Mucosa of stomach (tissue), 1 donor: ENCODE measurements around the gene ZBTB7C.

Source experiments
- H3K27me3 ChIP-seq: one replicate; pipeline ENCODE4 v1.7.0; 2013; ENCODE audit warnings: mild to moderate bottlenecking, low read length; ENCODE audit not compliant: control insufficient read depth, insufficient read depth
- H3K36me3 ChIP-seq: one replicate; pipeline ENCODE4 v1.7.0; 2013; ENCODE audit warnings: low read length; ENCODE audit not compliant: control insufficient read depth, insufficient read depth
- H3K4me1 ChIP-seq: one replicate; pipeline ENCODE4 v1.7.0; 2013; ENCODE audit warnings: mild to moderate bottlenecking, low read length; ENCODE audit not compliant: control insufficient read depth, insufficient read depth
- H3K4me3 ChIP-seq: one replicate; pipeline ENCODE4 v1.7.0; 2013; ENCODE audit warnings: low read length
- H3K9ac ChIP-seq: one replicate; pipeline ENCODE4 v1.7.0; 2013; ENCODE audit warnings: mild to moderate bottlenecking, low read length, moderate library complexity
- H3K9me3 ChIP-seq: one replicate; pipeline ENCODE4 v1.7.0; 2013; ENCODE audit warnings: mild to moderate bottlenecking, low read length, moderate library complexity; ENCODE audit not compliant: control insufficient read depth
- donor health status: Pancreatic carcinoma.

Gene ZBTB7C

GRCh38 chr18:48176909-48177308 lies 232.3 kb downstream of the ZBTB7C start:
- no peaks in the 10 kb centered on the region for H3K27me3 ChIP-seq
- H3K36me3 ChIP-seq: no peaks in the 10 kb centered on the region
- no peak overlapping the region for H3K9ac ChIP-seq
- no peak overlapping the region for H3K4me3 ChIP-seq
- H3K4me1 ChIP-seq: peaks cover 19% of the 10 kb centered on the region
- no peaks in the 10 kb centered on the region for H3K9me3 ChIP-seq

- no peak overlapping the region for H3K4me3 ChIP-seq
- H3K4me1 ChIP-seq: peaks cover 20% of the 10 kb centered on the region
- H3K9ac ChIP-seq: no peak overlapping the region
- H3K36me3 ChIP-seq: no peaks in the 10 kb centered on the region
- no peaks in the 10 kb centered on the region for H3K9me3 ChIP-seq
- H3K27me3 ChIP-seq: no peaks in the 10 kb centered on the region
These were observed 235.6 kb downstream of the ZBTB7C start for GRCh38 chr18:48173557-48173956.

- H3K27me3 ChIP-seq: no peaks in the 10 kb centered on the region
- peaks cover 28% of the 10 kb centered on the region for H3K4me1 ChIP-seq
- H3K4me3 ChIP-seq: no peak overlapping the region
- H3K9me3 ChIP-seq: no peaks in the 10 kb centered on the region
- no peak overlapping the region for H3K9ac ChIP-seq
- H3K36me3 ChIP-seq: no peaks in the 10 kb centered on the region
These were observed 236.8 kb downstream of the ZBTB7C start for GRCh38 chr18:48172226-48173006.

GRCh38 chr18:48171490-48172188 lies 237.5 kb downstream of the ZBTB7C start:
- H3K9ac ChIP-seq: no peak overlapping the region
- no peaks in the 10 kb centered on the region for H3K27me3 ChIP-seq
- no peak overlapping the region for H3K4me3 ChIP-seq
- peaks cover 28% of the 10 kb centered on the region for H3K4me1 ChIP-seq
- no peaks in the 10 kb centered on the region for H3K36me3 ChIP-seq
- no peaks in the 10 kb centered on the region for H3K9me3 ChIP-seq

- no peak overlapping the region for H3K9ac ChIP-seq
- H3K9me3 ChIP-seq: no peaks in the 10 kb centered on the region
- H3K27me3 ChIP-seq: no peaks in the 10 kb centered on the region
- no peaks in the 10 kb centered on the region for H3K36me3 ChIP-seq
- peaks cover 35% of the 10 kb centered on the region for H3K4me1 ChIP-seq
- H3K4me3 ChIP-seq: no peak overlapping the region
These were observed 238.5 kb downstream of the ZBTB7C start for GRCh38 chr18:48170651-48171050.

GRCh38 chr18:48168861-48169260 lies 240.3 kb downstream of the ZBTB7C start:
- Histone ChIP-seq H3K4me1 (peaks cover 52% of the 10 kb centered on the region), H3K9me3 (no peaks in the 10 kb centered on the region), H3K4me3 (no peak overlapping the region), H3K9ac (no peak overlapping the region), H3K36me3 (no peaks in the 10 kb centered on the region), H3K27me3 (no peaks in the 10 kb centered on the region)

GRCh38 chr18:48167897-48168253 lies 241.3 kb downstream of the ZBTB7C start:
- Histone ChIP-seq H3K9me3 (no peaks in the 10 kb centered on the region), H3K27me3 (no peaks in the 10 kb centered on the region), H3K36me3 (no peaks in the 10 kb centered on the region), H3K4me3 (peak overlapping the region; percentile 3), H3K9ac (peak overlapping the region; percentile 49), H3K4me1 (peaks cover 62% of the 10 kb centered on the region)

- Histone ChIP-seq H3K4me1 (peaks cover 71% of the 10 kb centered on the region), H3K4me3 (no peak overlapping the region), H3K9ac (peak overlapping the region; percentile 49), H3K36me3 (no peaks in the 10 kb centered on the region), H3K27me3 (no peaks in the 10 kb centered on the region), H3K9me3 (no peaks in the 10 kb centered on the region)
These were observed 242.8 kb downstream of the ZBTB7C start for GRCh38 chr18:48166336-48166875.

GRCh38 chr18:48165111-48165866 lies 243.9 kb downstream of the ZBTB7C start:
- Histone ChIP-seq H3K9ac (no peak overlapping the region), H3K27me3 (no peaks in the 10 kb centered on the region), H3K9me3 (no peaks in the 10 kb centered on the region), H3K4me1 (peaks cover 78% of the 10 kb centered on the region), H3K4me3 (no peak overlapping the region), H3K36me3 (no peaks in the 10 kb centered on the region)

- H3K9ac ChIP-seq: no peak overlapping the region
- H3K4me1 ChIP-seq: peaks cover 83% of the 10 kb centered on the region
- no peak overlapping the region for H3K4me3 ChIP-seq
- H3K36me3 ChIP-seq: no peaks in the 10 kb centered on the region
- no peaks in the 10 kb centered on the region for H3K27me3 ChIP-seq
- H3K9me3 ChIP-seq: no peaks in the 10 kb centered on the region
These were observed 244.5 kb downstream of the ZBTB7C start for GRCh38 chr18:48164701-48165100.

GRCh38 chr18:48164116-48164515 lies 245.1 kb downstream of the ZBTB7C start:
- Histone ChIP-seq H3K36me3 (no peaks in the 10 kb centered on the region), H3K27me3 (no peaks in the 10 kb centered on the region), H3K4me1 (peaks cover 86% of the 10 kb centered on the region), H3K9me3 (no peaks in the 10 kb centered on the region), H3K4me3 (no peak overlapping the region), H3K9ac (no peak overlapping the region)

GRCh38 chr18:48163738-48164115 lies 245.5 kb downstream of the ZBTB7C start:
- no peaks in the 10 kb centered on the region for H3K27me3 ChIP-seq
- no peak overlapping the region for H3K9ac ChIP-seq
- peaks cover 86% of the 10 kb centered on the region for H3K4me1 ChIP-seq
- no peak overlapping the region for H3K4me3 ChIP-seq
- no peaks in the 10 kb centered on the region for H3K9me3 ChIP-seq
- H3K36me3 ChIP-seq: no peaks in the 10 kb centered on the region
